Stimulated activated CD4-positive, alpha-beta T cell treated with anti-CD3 and anti-CD28 coated beads, Interleukin-2, amount 100 ng/mL, for 4 hours (primary cell): ENCODE results near the gene IQCF2.
"Not testable (repeated sequence)": the region's sequence is repeated elsewhere in the genome, so short reads cannot be mapped to it uniquely, and the experiment has no call there.

Experiments
- DNase-seq: peaks from one replicate; pipeline ENCODE4 v3.0.0-alpha.2; 2020; ENCODE audit warnings: low read depth

Gene IQCF2

GRCh38 chr3:51876186-51876585 is 14.8 kb downstream of the IQCF2 start:
- DNase-seq, result no peak

DNA sequence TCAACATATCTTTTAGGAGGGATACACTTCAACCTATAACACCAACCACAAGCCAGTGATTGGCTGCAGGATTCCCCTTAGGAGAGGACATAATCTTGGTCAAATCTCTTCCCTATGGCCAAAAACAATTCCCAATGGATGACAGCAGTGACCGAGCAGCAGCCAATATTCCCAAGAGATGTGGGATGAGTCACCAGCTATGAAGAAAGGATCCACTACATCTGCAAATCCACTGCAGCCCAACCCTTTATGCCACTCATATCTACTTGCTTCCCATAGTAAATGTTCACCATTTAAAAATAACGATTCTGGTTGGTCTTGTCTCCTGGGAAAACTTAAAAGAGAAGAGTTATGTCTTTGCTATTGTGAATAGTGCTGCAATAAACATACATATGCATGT is 18.5 kb downstream of the IQCF2 start:
- DNase-seq, result no peak

DNA sequence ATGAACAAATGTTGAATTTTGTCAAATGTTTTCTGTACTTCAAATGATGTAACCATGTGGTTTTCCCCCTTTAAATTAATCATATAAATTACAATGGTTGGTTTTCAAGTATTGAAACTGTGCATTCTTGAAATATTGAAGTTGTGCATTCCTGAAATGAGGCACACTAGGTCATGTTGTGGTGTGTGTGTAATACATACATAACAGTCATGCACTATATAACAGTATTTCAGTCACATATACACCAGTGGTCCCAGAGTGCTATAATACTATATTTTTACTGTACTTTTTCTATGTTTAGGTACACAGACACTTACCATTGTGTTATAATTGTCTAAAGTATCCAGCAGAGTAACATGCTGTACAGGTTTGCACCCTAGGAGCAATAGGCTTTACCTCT is 25.0 kb downstream of the IQCF2 start:
- no peak for DNase-seq

DNA sequence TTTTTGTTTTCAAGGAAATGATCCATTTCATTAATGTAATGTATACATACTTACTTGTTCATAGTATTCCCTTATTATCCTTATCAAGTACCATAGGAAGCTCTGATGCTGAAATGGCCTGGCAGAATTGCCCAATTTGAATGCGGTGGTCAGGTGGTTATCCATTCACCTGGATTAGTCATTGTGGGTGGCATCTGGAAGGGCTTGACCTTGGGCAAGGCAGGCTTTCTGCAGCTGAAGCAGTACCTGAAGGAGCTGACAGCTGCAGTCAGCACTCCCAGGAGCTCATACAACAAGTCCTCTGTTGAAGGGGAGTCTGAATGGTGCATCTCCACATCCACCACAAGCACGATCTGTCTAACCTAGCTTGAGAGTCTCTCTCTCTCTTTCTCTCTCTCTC is 26.2 kb downstream of the IQCF2 start:
- DNase-seq, result no peak

- no peak for DNase-seq
Observed at GRCh38 chr3:51888463-51889105, 27.2 kb downstream of the IQCF2 start.

GRCh38 chr3:51891242-51892039 is 30.0 kb downstream of the IQCF2 start:
- no peak for DNase-seq

DNA sequence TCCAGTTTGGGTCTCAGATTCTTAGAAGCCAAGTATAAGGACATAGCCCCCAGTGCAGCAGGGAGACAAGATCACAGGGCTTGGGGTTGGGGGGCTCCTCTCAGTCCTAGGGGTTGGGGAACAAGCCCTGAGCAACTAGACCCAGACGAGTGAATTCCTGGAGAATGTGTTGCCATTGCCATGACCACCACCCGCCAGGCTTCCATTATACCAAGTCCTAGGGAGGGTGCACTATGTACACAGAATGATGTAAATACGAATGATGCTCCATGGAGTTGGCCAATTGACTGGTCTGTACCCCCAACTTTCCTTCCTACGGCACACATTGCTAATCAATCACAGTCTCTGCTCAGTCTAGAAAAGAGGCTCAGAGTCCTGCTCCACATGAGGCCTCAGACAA is 33.0 kb downstream of the IQCF2 start:
- no peak for DNase-seq

- DNase-seq, result no peak
Observed at GRCh38 chr3:51894939-51895338, 33.5 kb downstream of the IQCF2 start.

- no peak for DNase-seq
Observed at GRCh38 chr3:51896607-51897305, 35.3 kb downstream of the IQCF2 start.

- DNase-seq, result no peak
Observed at GRCh38 chr3:51897391-51897790, 36.0 kb downstream of the IQCF2 start.

GRCh38 chr3:51900043-51900442 is 38.6 kb downstream of the IQCF2 start:
- not testable (repeated sequence) for DNase-seq

DNA sequence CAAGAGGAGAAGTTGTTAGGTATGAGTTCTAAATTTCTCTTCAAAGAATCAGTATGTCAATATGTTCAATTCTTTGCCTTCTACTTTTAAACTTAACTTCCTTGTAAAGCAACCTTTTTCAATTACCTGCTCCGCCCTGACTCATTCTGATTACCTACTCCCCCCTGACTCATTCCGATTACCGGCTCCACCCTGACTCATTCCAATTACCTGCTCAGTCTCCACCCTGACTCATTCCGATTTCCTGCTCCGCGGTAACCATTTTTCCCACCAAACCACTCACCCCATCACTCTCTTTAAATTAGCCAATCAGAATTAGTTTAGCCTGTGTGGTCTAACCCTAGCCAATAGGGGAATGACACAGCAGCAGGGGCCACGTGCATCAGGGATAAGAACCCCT is 40.9 kb downstream of the IQCF2 start:
- DNase-seq, result not testable (repeated sequence)

- no peak for DNase-seq
Observed at GRCh38 chr3:51904034-51904823, 42.8 kb downstream of the IQCF2 start.

- DNase-seq, result no peak
Observed at GRCh38 chr3:51908026-51908425, 46.6 kb downstream of the IQCF2 start.
